Fibroblast of lung (primary cell): ENCODE results near the gene EEPD1. TPM values are rescaled to one million over a fixed set of nuclear protein-coding genes. Genes with fewer than 3 reads are reported as not detected.

Experiments
- DNase-seq, 2 donors: peaks; one replicate each; pipeline versions ENCODE4 v3.0.0 to v3.0.0-alpha.2; 2010; ENCODE audit warnings: low read depth in 2 of 2
- H2AFZ ChIP-seq: 2 replicates; pipeline ENCODE4 v1.5.1; 2012; ENCODE audit warnings: low read length, control low read depth, inconsistent platforms
- H3K27ac ChIP-seq: 2 replicates; pipeline ENCODE4 v1.5.1; 2011; ENCODE audit warnings: low read length, control low read depth; ENCODE audit not compliant: insufficient read depth
- H3K27me3 ChIP-seq: 2 replicates; pipeline ENCODE4 v1.5.1; 2011; ENCODE audit warnings: mild to moderate bottlenecking, low read length; ENCODE audit not compliant: control insufficient read depth, insufficient read depth
- H3K36me3 ChIP-seq: 2 replicates; pipeline ENCODE4 v1.5.1; 2011; ENCODE audit warnings: low read length; ENCODE audit not compliant: control insufficient read depth, insufficient read depth
- H3K4me1 ChIP-seq: 2 replicates; pipeline ENCODE4 v1.5.1; 2011; ENCODE audit warnings: low read length; ENCODE audit not compliant: control insufficient read depth, insufficient read depth; ENCODE audit errors: extremely low read depth
- H3K4me2 ChIP-seq: 2 replicates; pipeline ENCODE4 v1.5.1; 2011; ENCODE audit warnings: low read length, control low read depth; ENCODE audit not compliant: insufficient read depth; ENCODE audit errors: extremely low read depth
- H3K4me3 ChIP-seq, 4 experiments: fragments of 200-600 bp in 1 of 4; sonication (generic) in 1 of 4; replicated peaks in 1 of 4; 2 replicates each; pipeline ENCODE4 v1.5.1; 2011 to 2016; ENCODE audit warnings: low read length in 4 of 4, low read depth in 3 of 4, mild to moderate bottlenecking in 3 of 4, control low read depth in 2 of 4, inconsistent platforms in 1 of 4, mixed read lengths in 1 of 4; ENCODE audit not compliant: insufficient read depth in 1 of 4; ENCODE audit errors: control extremely low read depth in 1 of 4
- H3K79me2 ChIP-seq: 2 replicates; pipeline ENCODE4 v1.5.1; 2012; ENCODE audit warnings: mild to moderate bottlenecking, low read length, inconsistent platforms; ENCODE audit not compliant: control insufficient read depth, insufficient read depth
- H3K9ac ChIP-seq: 2 replicates; pipeline ENCODE4 v1.5.1; 2011; ENCODE audit warnings: mild to moderate bottlenecking, low read length, control low read depth; ENCODE audit not compliant: insufficient read depth
- H3K9me3 ChIP-seq: 2 replicates; pipeline ENCODE4 v1.5.1; 2012; ENCODE audit warnings: low read depth, low read length; ENCODE audit not compliant: control insufficient read depth, insufficient read depth
- H4K20me1 ChIP-seq: 2 replicates; pipeline ENCODE4 v1.5.1; 2011; ENCODE audit warnings: low read length; ENCODE audit not compliant: control insufficient read depth, insufficient read depth; ENCODE audit errors: extremely low read depth
- EZH2 ChIP-seq: IDR thresholded peaks from 2 replicates; pipeline ENCODE4 v1.5.1; 2012; ENCODE audit warnings: low read length, control low read depth, mild to moderate bottlenecking; ENCODE audit errors: missing control alignments
- polyA plus RNA-seq, 2 donors: library from polyadenylated mRNA; depleted of rRNA in 1 of 2; stranded (reverse) in 1 of 2; unstranded in 1 of 2; fragments of >200 nt; gene quantifications; 2 replicates each; pipeline ENCODE4 v1.2.1, GENCODE V29; 2011 to 2012; ENCODE audit warnings: missing spikeins in 1 of 2
- total RNA-seq: library from RNA; depleted of rRNA; stranded (reverse); fragments of >200 nt; gene quantifications from 2 replicates; pipeline ENCODE4 v1.2.1, GENCODE V29; 2014
- TF ChIP-seq, protein P1 (sequence below), 2 donors: IDR thresholded peaks in 1 of 2; conservative IDR thresholded peaks in 1 of 2; 1 replicate in 1 of 2; 2 replicates in 1 of 2; pipeline ENCODE4 v1.5.1; 2011 to 2012; ENCODE audit warnings: low read length in 2 of 2, control low read depth in 1 of 2, inconsistent platforms in 1 of 2, low read depth in 1 of 2, mild to moderate bottlenecking in 1 of 2

The EEPD1 gene
- total and polyA plus RNA-seq, 2 donors (not counting 1 experiment from before 2014, with no cell fraction given): 8.4 to 15.9 TPM

- Histone ChIP-seq H3K79me2 (no peaks in the 10 kb centered on the region), H3K4me2 (no peak overlapping the region), H3K4me1 (peaks cover 5% of the 10 kb centered on the region), H3K36me3 (no peaks in the 10 kb centered on the region), H3K4me3 (no peak overlapping the region), H4K20me1 (no peaks in the 10 kb centered on the region), H3K9ac (no peak overlapping the region), H3K27me3 (no peaks in the 10 kb centered on the region), H3K27ac (no peak overlapping the region), H2AFZ (no peak overlapping the region), H3K9me3 (no peaks in the 10 kb centered on the region)
- TF ChIP-seq EZH2: no peak
- TF ChIP-seq, protein P1, sequence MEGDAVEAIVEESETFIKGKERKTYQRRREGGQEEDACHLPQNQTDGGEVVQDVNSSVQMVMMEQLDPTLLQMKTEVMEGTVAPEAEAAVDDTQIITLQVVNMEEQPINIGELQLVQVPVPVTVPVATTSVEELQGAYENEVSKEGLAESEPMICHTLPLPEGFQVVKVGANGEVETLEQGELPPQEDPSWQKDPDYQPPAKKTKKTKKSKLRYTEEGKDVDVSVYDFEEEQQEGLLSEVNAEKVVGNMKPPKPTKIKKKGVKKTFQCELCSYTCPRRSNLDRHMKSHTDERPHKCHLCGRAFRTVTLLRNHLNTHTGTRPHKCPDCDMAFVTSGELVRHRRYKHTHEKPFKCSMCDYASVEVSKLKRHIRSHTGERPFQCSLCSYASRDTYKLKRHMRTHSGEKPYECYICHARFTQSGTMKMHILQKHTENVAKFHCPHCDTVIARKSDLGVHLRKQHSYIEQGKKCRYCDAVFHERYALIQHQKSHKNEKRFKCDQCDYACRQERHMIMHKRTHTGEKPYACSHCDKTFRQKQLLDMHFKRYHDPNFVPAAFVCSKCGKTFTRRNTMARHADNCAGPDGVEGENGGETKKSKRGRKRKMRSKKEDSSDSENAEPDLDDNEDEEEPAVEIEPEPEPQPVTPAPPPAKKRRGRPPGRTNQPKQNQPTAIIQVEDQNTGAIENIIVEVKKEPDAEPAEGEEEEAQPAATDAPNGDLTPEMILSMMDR (conservative IDR thresholded peaks at IDR 0.05 in 1 of 2, IDR thresholded peaks at IDR 0.05 in 1 of 2; ENCODE audit: low read depth in 1 of 2, low read length in 2 of 2): no peak
- DNase-seq: no peak
Measured at GRCh38 chr7:36130236-36130945, 22.7 kb upstream of the EEPD1 start.

DNA sequence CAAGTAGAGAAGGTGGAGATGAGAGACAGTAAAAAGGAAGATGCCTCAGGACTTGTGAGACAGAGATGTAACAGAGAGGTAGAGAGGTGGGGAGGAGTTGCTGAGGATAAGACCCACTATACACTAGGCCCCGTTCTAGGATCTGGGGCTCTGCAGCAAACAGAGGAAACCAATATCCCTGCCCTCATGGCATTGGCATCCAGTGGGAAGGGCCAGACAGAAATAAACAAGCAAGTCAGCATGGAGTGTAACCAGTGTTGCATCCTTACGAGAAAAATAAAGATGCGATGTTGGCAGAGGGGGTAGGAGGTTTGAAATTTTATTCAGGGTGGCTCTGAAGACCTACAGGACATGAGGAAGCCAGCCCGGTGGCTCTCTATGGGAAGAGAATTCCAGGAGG lies 22.0 kb upstream of the EEPD1 start:
- DNase-seq: no peak
- no peak overlapping the region for H2AFZ ChIP-seq

DNA sequence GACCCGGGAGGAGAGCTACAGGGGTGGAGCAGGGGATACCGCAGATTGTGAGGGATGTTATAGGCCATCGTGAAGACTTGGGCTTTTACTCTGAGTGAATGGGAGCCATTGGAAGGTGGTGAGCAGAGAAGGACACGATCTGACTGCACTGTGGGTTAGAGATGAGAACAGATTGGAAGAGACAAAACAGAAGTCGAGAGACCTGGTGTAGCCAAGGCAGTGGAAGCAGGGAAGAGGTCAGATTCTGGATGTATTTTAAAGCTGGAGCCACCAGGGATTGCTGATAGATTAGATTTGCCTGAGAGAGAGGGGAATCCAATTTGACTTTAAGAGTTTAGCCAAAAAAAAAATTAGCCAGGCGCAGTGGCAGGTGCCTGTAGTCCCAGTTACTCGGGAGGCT lies 21.6 kb upstream of the EEPD1 start:
- no peak for TF ChIP-seq EZH2
- TF ChIP-seq, protein P1 (conservative IDR thresholded peaks at IDR 0.05 in 1 of 2, IDR thresholded peaks at IDR 0.05 in 1 of 2; ENCODE audit: low read depth in 1 of 2, low read length in 2 of 2): no peak
- Histone ChIP-seq H3K9ac (no peak overlapping the region), H3K79me2 (no peaks in the 10 kb centered on the region), H3K27ac (no peak overlapping the region), H4K20me1 (no peaks in the 10 kb centered on the region), H3K4me1 (peaks cover 5% of the 10 kb centered on the region), H3K4me2 (no peak overlapping the region), H3K9me3 (no peaks in the 10 kb centered on the region), H3K4me3 (no peak overlapping the region), H2AFZ (no peak overlapping the region), H3K36me3 (no peaks in the 10 kb centered on the region), H3K27me3 (no peaks in the 10 kb centered on the region)
- no peak for DNase-seq

More for the DNA sequence above, 22.0 kb upstream of the EEPD1 start:
- Histone ChIP-seq H3K27me3 (no peaks in the 10 kb centered on the region), H3K36me3 (no peaks in the 10 kb centered on the region), H3K4me3 (no peak overlapping the region), H3K9me3 (no peaks in the 10 kb centered on the region), H3K4me1 (peaks cover 5% of the 10 kb centered on the region), H3K9ac (no peak overlapping the region), H3K27ac (no peak overlapping the region), H3K4me2 (no peak overlapping the region), H3K79me2 (no peaks in the 10 kb centered on the region), H4K20me1 (no peaks in the 10 kb centered on the region)
- TF ChIP-seq EZH2: no peak
- TF ChIP-seq, protein P1 (conservative IDR thresholded peaks at IDR 0.05 in 1 of 2, IDR thresholded peaks at IDR 0.05 in 1 of 2; ENCODE audit: low read depth in 1 of 2, low read length in 2 of 2): no peak
